Cardiac muscle cell (in vitro differentiated cells and primary cell): ENCODE results near the gene NCKAP5L. TPM values are rescaled to one million over a fixed set of nuclear protein-coding genes. Genes with fewer than 3 reads are reported as not detected.
"Not testable (repeated sequence)": the region's sequence is repeated elsewhere in the genome, so short reads cannot be mapped to it uniquely, and the experiment has no call there.

Experiments
- DNase-seq, 2 donors: peaks; one replicate each; pipeline versions ENCODE4 v3.0.0 to v3.0.0-alpha.2; 2010 to 2017; ENCODE audit warnings: low read depth in 1 of 2, low spot score in 1 of 2
- H3K27ac ChIP-seq: fragments of 200-600 bp; sonication (generic); 2 replicates; pipeline ENCODE4 v1.5.1; 2016
- H3K27me3 ChIP-seq: fragments of 200-600 bp; sonication (generic); 2 replicates; pipeline ENCODE4 v1.6.0; 2016; ENCODE audit warnings: control low read depth
- H3K36me3 ChIP-seq: fragments of 200-600 bp; sonication (generic); 2 replicates; pipeline ENCODE4 v1.5.1; 2016; ENCODE audit warnings: control low read depth
- H3K4me1 ChIP-seq: fragments of 200-600 bp; sonication (generic); 2 replicates; pipeline ENCODE4 v1.8.1; 2017; ENCODE audit warnings: low read depth, mild to moderate bottlenecking, mixed run types
- H3K4me3 ChIP-seq: fragments of 200-600 bp; sonication (generic); 2 replicates; pipeline ENCODE4 v1.5.1; 2016; ENCODE audit warnings: mild to moderate bottlenecking
- H3K9me3 ChIP-seq: fragments of 200-600 bp; sonication (generic); 2 replicates; pipeline ENCODE4 v1.5.1; 2017; ENCODE audit warnings: low read depth, mild to moderate bottlenecking, control low read depth
- CTCF ChIP-seq: IDR thresholded peaks from 2 replicates; pipeline ENCODE4 v1.5.1; 2012; ENCODE audit warnings: low read depth, mild to moderate bottlenecking, low read length
- polyA plus RNA-seq: library from polyadenylated mRNA; unstranded; fragments of >200 nt; fragmentation: Nextera tagmentation; extraction: Ambion mirVana; gene quantifications from 2 replicates; pipeline ENCODE4 v1.2.1, GENCODE V29; 2016
- total RNA-seq: library from RNA; depleted of rRNA; stranded (reverse); fragments of >200 nt; gene quantifications from 2 replicates; pipeline ENCODE4 v1.2.3, GENCODE V29; 2016

Gene NCKAP5L
- total and polyA plus RNA-seq, 2 experiments from 2014 or later, result 32.0 to 61.1 TPM

- H3K36me3 ChIP-seq, result no peaks in the 10 kb centered on the region
- peak in 1 of 2 donors; percentile 64 for DNase-seq
- peaks cover 3% of the 10 kb centered on the region for H3K4me1 ChIP-seq
- no peak overlapping the region for H3K4me3 ChIP-seq
- no peaks in the 10 kb centered on the region for H3K9me3 ChIP-seq
- TF ChIP-seq CTCF, result no peak
- H3K27me3 ChIP-seq, result peaks cover 7% of the 10 kb centered on the region
- no peak overlapping the region for H3K27ac ChIP-seq
These were observed 44.1 kb downstream of the NCKAP5L start for GRCh38 chr12:49783917-49784676.

- H3K36me3 ChIP-seq, H3K27ac ChIP-seq: not testable (repeated sequence)
These were observed 47.3 kb downstream of the NCKAP5L start for GRCh38 chr12:49780914-49781313.

GRCh38 chr12:49779581-49779980, 48.6 kb downstream of the NCKAP5L start:
- TF ChIP-seq CTCF, result no peak
- H3K9me3 ChIP-seq, result no peaks in the 10 kb centered on the region
- peaks cover 3% of the 10 kb centered on the region for H3K4me1 ChIP-seq
- no peak overlapping the region for H3K4me3 ChIP-seq
- no peak overlapping the region for H3K27ac ChIP-seq
- H3K27me3 ChIP-seq, result peaks cover 7% of the 10 kb centered on the region
- DNase-seq, result no peak
- H3K36me3 ChIP-seq, result no peaks in the 10 kb centered on the region

More at GRCh38 chr12:49780914-49781313, 47.3 kb downstream of the NCKAP5L start:
- not testable (repeated sequence) for DNase-seq, H3K9me3 ChIP-seq, H3K27me3 ChIP-seq, H3K4me1 ChIP-seq, H3K4me3 ChIP-seq

GRCh38 chr12:49777800-49778748, 50.1 kb downstream of the NCKAP5L start:
- H3K4me1 ChIP-seq, result no peaks in the 10 kb centered on the region
- DNase-seq, result peak; percentile 42 to 71
- H3K27ac ChIP-seq, result no peak overlapping the region
- peaks cover 7% of the 10 kb centered on the region for H3K27me3 ChIP-seq
- TF ChIP-seq CTCF, result peak; percentile 95
- H3K9me3 ChIP-seq, result no peaks in the 10 kb centered on the region
- no peaks in the 10 kb centered on the region for H3K36me3 ChIP-seq
- H3K4me3 ChIP-seq, result no peak overlapping the region

- no peak for TF ChIP-seq CTCF
- peaks cover 7% of the 10 kb centered on the region for H3K27me3 ChIP-seq
- no peak overlapping the region for H3K4me3 ChIP-seq
- no peaks in the 10 kb centered on the region for H3K4me1 ChIP-seq
- H3K36me3 ChIP-seq, result no peaks in the 10 kb centered on the region
- no peak for DNase-seq
- H3K27ac ChIP-seq, result no peak overlapping the region
- no peaks in the 10 kb centered on the region for H3K9me3 ChIP-seq
These were observed 50.9 kb downstream of the NCKAP5L start for GRCh38 chr12:49777341-49777740.
